HG03460 (cell line): Measurements from ENCODE around the gene CCDC177.
"Not testable (repeated sequence)": the region's sequence is repeated elsewhere in the genome, so short reads cannot be mapped to it uniquely, and the experiment has no call there.

Source experiments
- ATAC-seq: cut with Tn5 transposase; IDR thresholded peaks from one replicate; pipeline ENCODE4 v1.9.1; 2021; ENCODE audit not compliant: unreplicated experiment

Gene CCDC177

GRCh38 chr14:69600304-69600891 lies 25.7 kb upstream of the CCDC177 start:
- no peak for ATAC-seq

GRCh38 chr14:69599431-69599830 lies 24.8 kb upstream of the CCDC177 start:
- ATAC-seq = not testable (repeated sequence)

- no peak for ATAC-seq
Measured at GRCh38 chr14:69595336-69595735, 20.7 kb upstream of the CCDC177 start.

DNA sequence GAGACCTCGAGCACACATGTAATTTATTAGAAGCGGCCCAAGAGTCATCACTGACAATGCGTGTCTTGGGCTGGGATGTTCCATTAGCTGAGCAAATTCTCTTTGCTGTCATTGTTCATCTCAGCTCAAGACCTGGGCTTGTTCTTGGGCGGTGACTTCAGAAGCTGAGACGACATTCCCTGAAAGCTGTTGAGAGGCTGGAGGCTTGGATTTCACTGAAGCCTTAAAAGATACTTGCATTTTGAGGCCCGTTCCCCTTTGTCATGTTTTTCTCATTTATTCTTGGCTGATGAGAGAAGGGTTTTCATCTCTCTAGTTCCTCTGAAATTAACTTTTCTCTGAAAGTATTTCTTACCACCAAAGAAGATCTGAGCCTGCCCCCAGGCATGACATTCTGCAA lies 20.2 kb upstream of the CCDC177 start:
- ATAC-seq = no peak

DNA sequence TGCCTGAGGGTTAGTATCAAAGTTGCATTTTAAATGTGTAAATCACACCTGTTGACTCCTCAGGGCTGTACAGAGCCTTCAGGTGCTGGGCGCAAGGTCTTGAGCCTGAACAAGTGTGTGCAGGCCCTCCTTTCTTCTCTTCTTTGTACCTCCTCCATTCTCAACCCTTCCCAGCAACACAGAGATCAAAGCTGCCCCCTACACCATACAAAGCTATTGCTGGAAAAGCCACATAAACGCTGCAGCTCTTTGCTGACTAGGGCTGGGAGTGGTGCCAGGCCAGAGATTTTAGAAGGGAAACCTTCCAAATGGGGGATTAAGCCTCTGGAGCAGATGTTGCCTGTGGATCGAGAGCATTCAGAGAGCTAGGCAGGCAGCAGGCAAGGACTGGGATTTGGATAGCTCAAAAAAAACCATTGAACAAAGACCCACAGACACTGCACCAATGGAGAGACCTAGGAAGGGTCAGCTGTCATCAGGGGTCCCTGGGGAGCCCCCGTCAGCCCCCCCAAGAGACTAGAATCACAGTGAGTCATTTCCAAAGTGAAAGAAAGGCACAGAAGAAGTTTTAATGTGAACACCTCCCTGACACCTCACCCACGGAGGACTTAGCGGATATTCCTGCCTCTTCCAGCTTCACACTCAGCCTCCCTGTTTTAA lies 18.5 kb upstream of the CCDC177 start:
- ATAC-seq = no peak

DNA sequence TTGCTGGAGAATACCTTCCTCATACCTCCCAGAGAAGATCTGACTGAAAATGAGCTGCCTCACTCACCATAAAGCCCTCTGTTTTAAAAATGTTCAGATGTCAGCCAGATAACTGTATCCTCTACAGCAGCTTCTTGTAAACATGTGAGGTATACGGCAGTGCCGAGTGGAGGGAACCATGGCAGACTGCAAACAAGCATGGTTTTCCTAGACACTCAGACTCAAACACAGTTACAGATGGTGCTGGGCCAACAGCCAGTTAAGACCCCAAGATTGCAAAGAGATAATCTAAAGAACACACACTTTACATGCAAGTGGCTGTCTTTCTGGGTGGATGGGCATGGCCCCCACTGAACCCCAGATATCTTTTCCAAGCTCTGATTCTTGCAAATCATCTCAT lies 16.6 kb upstream of the CCDC177 start:
- ATAC-seq = no peak

- ATAC-seq = no peak
Measured at GRCh38 chr14:69587389-69587788, 12.7 kb upstream of the CCDC177 start.

DNA sequence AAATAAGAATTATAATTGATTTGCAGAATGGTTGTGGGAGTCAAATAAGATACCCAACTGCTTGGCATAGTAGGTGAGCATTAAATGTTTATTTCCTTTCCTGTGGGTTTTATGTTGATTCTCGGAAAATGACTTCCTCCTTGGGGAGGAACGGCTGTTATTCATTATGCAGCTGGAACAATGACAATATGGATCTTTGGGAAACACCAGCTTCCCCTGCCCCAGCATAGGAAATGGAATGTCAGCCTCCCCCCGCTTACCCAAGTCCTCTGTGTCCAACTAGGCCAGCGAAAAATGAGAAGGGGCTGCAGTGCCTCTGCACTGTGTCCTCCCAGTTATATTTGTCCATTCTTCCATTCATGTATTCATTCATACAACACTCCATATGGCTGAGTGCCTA lies 11.7 kb upstream of the CCDC177 start:
- ATAC-seq = no peak

GRCh38 chr14:69584389-69584788 lies 9.7 kb upstream of the CCDC177 start:
- ATAC-seq = no peak

- ATAC-seq = no peak
Measured at GRCh38 chr14:69582829-69583228, 8.2 kb upstream of the CCDC177 start.

DNA sequence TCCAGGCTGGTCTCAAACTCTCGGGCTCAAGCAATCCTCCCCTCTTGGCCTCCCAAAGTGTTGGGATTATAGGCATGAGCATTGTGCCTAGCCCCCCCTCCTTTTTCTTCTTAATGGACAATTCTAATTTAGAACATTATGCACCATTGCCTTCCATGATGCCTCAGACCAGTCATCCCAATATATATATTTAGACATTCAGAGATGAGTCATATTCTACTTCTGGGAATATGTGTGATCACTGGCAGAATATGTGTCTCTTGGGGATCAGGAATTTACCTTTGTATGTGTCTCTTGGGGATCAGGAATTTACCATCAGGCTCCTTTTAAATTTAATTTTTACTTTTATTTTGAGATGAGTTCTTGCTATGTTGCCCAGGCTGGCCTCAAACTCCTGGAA lies 7.5 kb upstream of the CCDC177 start:
- ATAC-seq = no peak

GRCh38 chr14:69581316-69581935 lies 6.8 kb upstream of the CCDC177 start:
- ATAC-seq = no peak

DNA sequence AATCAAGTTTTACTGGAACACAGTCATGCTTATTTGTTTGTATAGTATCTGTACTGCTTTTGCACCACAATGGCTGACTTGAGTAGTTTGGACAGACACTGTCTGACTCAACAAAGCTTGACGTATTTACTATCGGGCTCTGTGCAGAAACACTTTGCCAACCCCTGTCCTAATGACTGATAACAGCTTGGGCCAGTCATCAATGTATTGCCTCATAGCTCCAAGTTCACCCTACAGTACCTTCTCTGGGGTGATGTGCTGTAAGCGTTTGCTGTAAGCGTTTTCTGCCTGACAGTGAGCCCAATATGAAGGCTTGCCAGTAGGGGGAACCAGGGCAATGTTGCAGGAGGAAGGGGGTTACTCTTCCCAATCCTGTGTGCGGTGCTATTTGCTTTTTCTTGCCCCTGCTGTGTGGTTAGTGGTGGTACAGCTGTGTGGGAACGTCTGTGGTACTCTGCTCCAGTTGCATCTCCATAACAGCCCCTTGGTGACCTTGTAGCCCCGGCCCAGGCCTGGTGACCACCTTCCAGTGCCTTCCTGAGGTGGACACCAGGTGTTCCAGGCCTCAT lies 5.4 kb upstream of the CCDC177 start:
- no peak for ATAC-seq

- no peak for ATAC-seq
Measured at GRCh38 chr14:69579476-69579875, 4.8 kb upstream of the CCDC177 start.

GRCh38 chr14:69574954-69575295 lies 254 bp upstream of the CCDC177 start:
- no peak for ATAC-seq

- no peak for ATAC-seq
Measured at GRCh38 chr14:69573831-69574262, 824 bp downstream of the CCDC177 start.

DNA sequence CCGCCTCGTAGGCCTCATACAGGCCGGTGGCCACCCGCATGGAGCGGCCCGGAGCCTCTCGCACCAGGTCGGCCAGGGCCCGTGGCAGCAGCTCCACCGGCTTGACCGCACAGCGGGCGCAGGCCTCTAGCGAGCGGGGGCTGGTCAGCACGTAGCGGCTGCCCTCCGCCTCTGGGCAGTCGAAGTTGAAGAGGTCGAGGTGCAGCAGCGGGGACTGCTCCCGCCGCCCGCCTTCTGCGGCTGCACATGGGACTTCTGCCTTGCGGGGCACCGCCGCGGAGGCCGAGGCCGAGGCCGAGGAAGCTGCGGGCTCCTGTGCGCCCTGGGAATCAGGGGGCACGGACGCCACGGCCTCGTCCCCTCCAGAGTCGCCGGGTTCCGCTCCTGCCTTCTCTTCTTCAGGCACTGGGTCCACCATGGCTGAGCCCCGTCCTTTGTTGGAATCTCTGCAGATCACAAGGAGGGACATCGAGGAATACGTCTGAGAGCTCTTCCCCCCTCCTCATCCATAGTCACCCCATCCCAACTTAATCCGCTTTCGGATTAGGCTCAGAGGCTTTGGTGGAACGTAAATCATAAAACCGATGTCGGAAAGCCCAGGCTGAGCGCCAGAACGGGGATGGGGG lies 1.4 kb downstream of the CCDC177 start:
- ATAC-seq = no peak

- ATAC-seq = no peak
Measured at GRCh38 chr14:69572841-69573135, 1.9 kb downstream of the CCDC177 start.

- no peak for ATAC-seq
Measured at GRCh38 chr14:69572030-69572840, 2.4 kb downstream of the CCDC177 start.

DNA sequence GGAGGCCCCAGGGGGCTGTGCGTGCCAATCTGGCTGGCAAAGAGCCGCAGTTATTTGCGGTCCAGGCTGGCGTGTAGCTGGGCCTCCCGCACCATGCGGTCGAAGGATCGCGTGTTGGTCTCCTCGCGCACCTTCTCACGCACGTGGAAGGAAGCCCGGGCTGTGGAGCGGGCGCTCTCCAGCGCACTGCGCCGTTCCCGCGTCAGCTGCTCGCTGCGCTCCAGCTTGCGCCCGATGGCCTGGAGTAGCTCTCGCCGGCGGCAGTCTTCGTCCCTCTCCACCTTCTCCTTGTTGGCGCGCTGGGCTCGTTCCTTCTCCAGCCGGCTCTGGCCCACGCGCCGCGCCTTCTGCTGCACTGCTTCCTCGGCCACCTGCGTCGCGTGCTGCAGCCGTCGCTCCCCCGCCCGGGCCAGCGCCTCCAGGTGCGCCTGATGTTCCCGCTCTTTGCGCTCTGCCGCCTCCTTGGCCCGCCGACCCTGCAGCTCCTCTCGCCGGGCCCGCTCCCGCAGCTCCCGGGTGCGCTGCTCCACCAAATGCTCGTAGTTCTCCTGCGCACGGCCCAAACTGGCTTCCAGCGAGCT lies 3.1 kb downstream of the CCDC177 start:
- ATAC-seq = no peak

GRCh38 chr14:69570836-69571330 lies 3.8 kb downstream of the CCDC177 start:
- no peak for ATAC-seq
